A673 (cell line): ENCODE measurements around the gene GPC6. TPM values are rescaled to one million over a fixed set of nuclear protein-coding genes. Genes with fewer than 3 reads are reported as not detected.

Experiments used
- BruUV-seq: library from RNA; stranded (reverse); fragments of 400-500 nt; replicated peaks from 2 replicates; lab custom pipeline; 2021; lab: Mats Ljungman, UMichigan
- CTCF ChIA-PET: fragments of 300-600 bp; sonication (Branson Sonifier 250); formaldehyde crosslinking; loops from one replicate; lab custom pipeline; 2022; ENCODE audit warnings: antibody characterized with exemption; lab: Charles Lee
- POLR2A ChIA-PET: fragments of 300-600 bp; sonication (Branson Sonifier 250); formaldehyde crosslinking; loops from one replicate; lab custom pipeline; 2022; ENCODE audit warnings: antibody characterized with exemption; ENCODE audit not compliant: low non-redundant PET; lab: Charles Lee
- DNase-seq: peaks from one replicate; pipeline ENCODE4 v3.0.0-alpha.2; 2015; ENCODE audit warnings: low spot score
- H3K27ac ChIP-seq: fragments of 200-600 bp; sonication (generic); 2 replicates; pipeline ENCODE4 v1.5.1; 2016; ENCODE audit warnings: mixed run types, low read depth, mild to moderate bottlenecking, mixed read lengths, antibody characterized with exemption, low read length; ENCODE audit not compliant: poor library complexity, severe bottlenecking
- H3K27me3 ChIP-seq: fragments of 200-600 bp; sonication (generic); replicated peaks from 2 replicates; pipeline ENCODE4 v1.6.1; 2017; ENCODE audit warnings: mixed run types, low read depth, mild to moderate bottlenecking, mixed read lengths, antibody characterized with exemption, low read length; ENCODE audit not compliant: insufficient read depth, poor library complexity
- H3K36me3 ChIP-seq: fragments of 200-600 bp; sonication (generic); 2 replicates; pipeline ENCODE4 v1.6.1; 2016; ENCODE audit warnings: mixed run types, mild to moderate bottlenecking, mixed read lengths, antibody characterized with exemption, low read length; ENCODE audit not compliant: insufficient read depth, poor library complexity, severe bottlenecking
- H3K4me1 ChIP-seq: fragments of 200-600 bp; sonication (generic); 2 replicates; pipeline ENCODE4 v1.6.1; 2017; ENCODE audit warnings: mixed run types, mild to moderate bottlenecking, mixed read lengths, antibody characterized with exemption, low read length; ENCODE audit not compliant: insufficient read depth, poor library complexity, severe bottlenecking
- H3K4me3 ChIP-seq: fragments of 200-600 bp; sonication (generic); 2 replicates; pipeline ENCODE4 v1.5.1; 2016; ENCODE audit warnings: low read depth, mixed run types, mild to moderate bottlenecking, mixed read lengths, low read length; ENCODE audit not compliant: poor library complexity, severe bottlenecking
- H3K9me3 ChIP-seq: fragments of 200-600 bp; sonication (generic); 2 replicates; pipeline ENCODE4 v1.6.1; 2016; ENCODE audit warnings: mixed run types, low read depth, mild to moderate bottlenecking, mixed read lengths, antibody characterized with exemption, low read length; ENCODE audit not compliant: poor library complexity, severe bottlenecking
- CTCF ChIP-seq: fragments of 300-800, 200-600 bp; sonication (generic); conservative IDR thresholded peaks from 2 replicates; pipeline ENCODE4 v1.5.1; 2017; ENCODE audit warnings: low read depth, mild to moderate bottlenecking, antibody characterized with exemption, low read length, moderate library complexity, mixed read lengths
- EZH2 ChIP-seq: fragments of 200-600 bp; sonication (generic); IDR thresholded peaks from 2 replicates; pipeline ENCODE4 v1.6.1; 2017; ENCODE audit warnings: borderline replicate concordance, low read depth, mild to moderate bottlenecking, mixed read lengths, antibody characterized with exemption, low read length; ENCODE audit not compliant: poor library complexity, severe bottlenecking
- intact Hi-C: fragments of 100-400 bp; cut with micrococcal nuclease; formaldehyde crosslinking; loops from one replicate; pipeline ENCODE4 v1.10.0; 2022; ENCODE audit not compliant: unreplicated experiment
- total RNA-seq: library from RNA; stranded (reverse); gene quantifications from 2 replicates; pipeline ENCODE4 v1.2.3, GENCODE V29; 2021

The GPC6 gene
- total RNA-seq, 1 experiment from 2014 or later, result 23.3 TPM

DNA sequence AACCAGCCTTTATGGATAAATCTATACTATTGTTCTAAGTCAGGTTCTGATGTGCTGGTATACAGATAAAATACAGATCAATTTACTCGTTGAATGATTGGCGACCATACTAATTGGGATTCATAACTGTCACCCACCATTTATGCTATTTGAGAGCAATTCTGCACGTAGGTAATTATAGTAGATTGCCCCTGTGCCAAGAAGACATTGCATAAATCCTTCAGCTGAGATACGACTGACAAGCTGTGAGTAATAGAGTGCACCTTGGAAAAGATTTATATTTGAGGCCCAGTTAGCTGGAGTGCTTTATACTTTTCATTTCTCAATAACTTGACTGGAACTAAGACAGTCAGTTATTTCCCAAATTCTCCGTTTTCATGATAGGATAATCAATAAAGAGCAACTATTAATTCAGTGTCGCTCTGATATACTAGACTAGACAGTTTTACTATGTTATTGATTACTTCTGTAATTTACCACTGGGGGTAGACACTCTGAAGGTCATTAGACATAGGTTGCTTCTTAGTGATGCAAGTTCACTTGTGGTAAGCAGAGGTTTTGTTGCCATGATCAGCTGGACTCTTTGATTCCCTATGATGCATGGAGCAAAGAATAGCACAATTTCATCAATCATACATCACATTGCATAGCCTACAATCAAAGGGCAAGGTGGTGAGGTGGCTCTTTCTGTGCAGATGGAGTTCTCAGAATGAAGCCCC, 536.3 kb downstream of the GPC6 start:
- no peak for TF ChIP-seq CTCF
- TF ChIP-seq EZH2, result no peak
- DNase-seq, result no peak
- Histone ChIP-seq H3K36me3 (no peaks in the 10 kb centered on the region), H3K9me3 (no peaks in the 10 kb centered on the region), H3K27me3 (no peaks in the 10 kb centered on the region), H3K4me1 (peaks cover 7% of the 10 kb centered on the region), H3K4me3 (no peak overlapping the region), H3K27ac (no peak overlapping the region)
- intact Hi-C loops, result no loop called here
- ChIA-PET POLR2A (no interaction called here), CTCF (no interaction called here)
- no TSS peak for BruUV-seq

DNA sequence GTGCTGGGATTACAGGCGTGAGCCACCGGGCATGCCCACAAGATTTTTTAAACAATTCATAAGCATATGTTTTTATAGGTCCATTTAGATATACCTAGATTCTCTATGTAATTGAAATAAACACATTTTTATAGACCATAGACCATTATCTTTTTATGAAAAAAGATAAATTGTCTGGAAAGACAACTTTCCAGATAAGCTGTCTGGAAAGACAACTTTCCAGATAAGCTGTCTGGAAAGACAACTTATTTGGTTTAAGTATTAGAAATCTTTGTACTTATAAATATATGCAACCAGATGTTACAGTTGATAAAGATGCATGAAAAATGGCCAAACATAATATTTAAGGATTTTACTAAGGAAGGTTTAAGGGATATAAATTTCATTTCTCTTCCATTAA, 538.5 kb downstream of the GPC6 start:
- Histone ChIP-seq H3K27me3 (no peaks in the 10 kb centered on the region), H3K9me3 (no peaks in the 10 kb centered on the region), H3K4me3 (no peak overlapping the region), H3K4me1 (no peaks in the 10 kb centered on the region), H3K36me3 (no peaks in the 10 kb centered on the region), H3K27ac (no peak overlapping the region)
- no peak for DNase-seq
- CTCF ChIA-PET, result no interaction called here
- BruUV-seq, result no TSS peak
- intact Hi-C loops, result no loop called here
- POLR2A ChIA-PET, result no interaction called here
- no peak for TF ChIP-seq CTCF

DNA sequence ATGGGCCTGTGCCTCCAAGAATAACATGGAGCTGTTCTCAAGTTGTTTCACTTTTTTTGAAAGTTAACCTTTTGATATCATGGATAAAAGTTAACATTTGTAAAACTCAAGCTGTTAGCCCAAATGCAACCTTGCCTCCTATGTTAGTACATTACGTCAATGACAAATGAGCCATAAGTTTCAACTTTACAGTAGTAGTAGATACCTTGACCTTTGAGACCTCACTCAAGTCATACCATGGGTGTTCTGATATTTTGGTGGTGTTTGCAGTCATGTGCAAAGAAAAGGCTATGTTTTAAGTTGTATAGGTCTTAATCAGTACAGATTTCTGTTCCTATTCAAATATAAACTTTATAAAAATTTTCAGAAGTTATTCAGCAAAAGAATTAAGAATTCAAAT, 539.2 kb downstream of the GPC6 start:
- TF ChIP-seq EZH2 (no peak), CTCF (no peak)
- H3K27me3 ChIP-seq, result no peaks in the 10 kb centered on the region
- no peaks in the 10 kb centered on the region for H3K9me3 ChIP-seq
- H3K4me1 ChIP-seq, result peaks cover 6% of the 10 kb centered on the region
- H3K27ac ChIP-seq, result no peak overlapping the region
- H3K36me3 ChIP-seq, result no peaks in the 10 kb centered on the region
- ChIA-PET POLR2A (no interaction called here), CTCF (no interaction called here)
- DNase-seq, result no peak
- no peak overlapping the region for H3K4me3 ChIP-seq
- BruUV-seq, result no TSS peak
- intact Hi-C loops, result no loop called here
